Activated naive CD4-positive, alpha-beta T cell treated with anti-CD3 and anti-CD28 coated beads, Interleukin-2, amount 10 ng/mL, durations not matched to agents 7 days and 5 days (primary cell): Measurements from ENCODE around the gene WNT7A.

Experiments used
- CTCF ChIA-PET: fragments of 350-600 bp; sonication (Branson Sonifier 250); formaldehyde crosslinking; loops from one replicate; lab custom pipeline; 2021; ENCODE audit warnings: antibody characterized with exemption; lab: Charles Lee
- DNase-seq: peaks from one replicate; pipeline ENCODE4 v3.0.0-alpha.2; 2020
- H3K27ac Mint-ChIP-seq: one replicate; pipeline ENCODE4 v1.8.0; 2021; ENCODE audit warnings: mild to moderate bottlenecking, moderate library complexity, mixed read lengths
- H3K27me3 Mint-ChIP-seq: one replicate; pipeline ENCODE4 v1.8.0; 2021; ENCODE audit warnings: mild to moderate bottlenecking, mixed read lengths
- H3K36me3 Mint-ChIP-seq: one replicate; pipeline ENCODE4 v1.8.0; 2021; ENCODE audit warnings: mixed read lengths
- H3K4me1 Mint-ChIP-seq: one replicate; pipeline ENCODE4 v1.8.0; 2021; ENCODE audit warnings: mixed read lengths
- H3K4me3 Mint-ChIP-seq: one replicate; pipeline ENCODE4 v1.8.0; 2021; ENCODE audit warnings: mild to moderate bottlenecking, moderate library complexity, mixed read lengths
- H3K9me3 Mint-ChIP-seq: one replicate; pipeline ENCODE4 v1.8.0; 2021; ENCODE audit warnings: mixed read lengths

The WNT7A gene

GRCh38 chr3:13831386-13831996 is 48.4 kb downstream of the WNT7A start:
- Mint-ChIP-seq H3K4me1 (no peaks in the 10 kb centered on the region), H3K27me3 (peaks cover 8% of the 10 kb centered on the region), H3K27ac (no peak overlapping the region), H3K9me3 (no peaks in the 10 kb centered on the region), H3K36me3 (no peaks in the 10 kb centered on the region), H3K4me3 (no peak overlapping the region)
- no peak for DNase-seq
- CTCF ChIA-PET: no interaction called here

GRCh38 chr3:13829311-13829710 is 50.6 kb downstream of the WNT7A start:
- CTCF ChIA-PET: no interaction called here
- DNase-seq: no peak
- Mint-ChIP-seq H3K4me3 (no peak overlapping the region), H3K27ac (no peak overlapping the region), H3K36me3 (no peaks in the 10 kb centered on the region), H3K9me3 (no peaks in the 10 kb centered on the region), H3K27me3 (peaks cover 6% of the 10 kb centered on the region), H3K4me1 (no peaks in the 10 kb centered on the region)

DNA sequence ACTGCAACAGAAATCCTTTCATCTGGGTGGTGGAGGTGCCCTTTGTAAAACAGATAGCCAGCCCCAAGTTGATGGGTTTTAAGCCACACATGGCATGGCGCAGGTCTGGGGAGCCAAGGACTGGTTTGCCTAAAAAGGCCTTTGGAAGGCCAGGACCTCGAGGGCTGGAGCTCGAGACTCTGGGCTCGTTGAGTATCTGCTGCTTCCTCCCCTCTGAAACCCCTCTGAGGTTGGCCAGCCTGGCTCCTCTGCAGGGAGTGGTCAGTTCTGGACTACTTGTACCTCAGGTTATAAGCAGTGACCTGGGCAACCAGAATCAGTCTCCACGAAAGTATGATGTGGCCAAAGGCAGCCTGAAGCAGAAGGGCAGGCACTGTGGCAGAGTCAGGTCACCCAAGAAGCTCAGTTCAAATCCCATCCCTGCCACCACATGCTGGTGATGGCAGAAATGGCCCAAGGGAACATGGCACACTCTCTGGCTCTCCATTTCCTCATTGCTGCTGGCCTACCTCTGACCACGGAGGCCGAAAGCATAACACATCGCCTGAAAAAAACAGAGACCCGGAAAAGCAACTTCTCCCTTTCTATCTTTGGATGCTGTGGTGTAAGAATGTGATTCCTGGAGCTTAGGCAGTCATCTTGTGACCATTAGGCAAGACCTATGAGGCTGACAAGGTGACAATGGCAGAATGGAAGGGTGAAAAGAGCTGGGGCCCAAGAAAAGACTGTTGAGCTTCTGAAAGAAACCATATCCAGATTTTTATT is 51.2 kb downstream of the WNT7A start:
- DNase-seq: no peak
- Mint-ChIP-seq H3K27me3 (peaks cover 3% of the 10 kb centered on the region), H3K9me3 (no peaks in the 10 kb centered on the region), H3K36me3 (no peaks in the 10 kb centered on the region), H3K4me3 (no peak overlapping the region), H3K4me1 (no peaks in the 10 kb centered on the region), H3K27ac (no peak overlapping the region)
- CTCF ChIA-PET: no interaction called here

DNA sequence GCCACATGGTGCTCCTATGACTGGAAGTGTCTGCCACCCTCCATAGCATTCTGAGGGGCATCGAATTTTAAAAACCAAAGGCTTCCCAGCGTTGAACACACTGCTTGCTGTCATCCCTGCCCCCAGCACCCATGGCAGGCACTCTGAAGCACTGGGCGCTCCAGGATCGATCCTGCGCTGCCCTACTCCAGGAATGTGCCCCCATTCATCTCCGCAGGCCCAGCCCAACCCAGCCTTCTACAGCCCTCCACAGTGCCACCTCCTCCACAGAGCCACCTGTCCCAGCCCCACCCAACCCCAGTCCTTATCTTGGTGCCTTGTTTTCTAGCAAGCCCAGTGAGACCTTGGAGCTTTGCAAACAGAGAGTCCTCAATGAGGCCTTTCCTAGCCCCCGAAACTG is 52.2 kb downstream of the WNT7A start:
- CTCF ChIA-PET: interaction anchor here (1.0 kb wide), 1 partner anchor 169 kb away, joined by 3 read pairs; no protein-coding TSS in a partner anchor
- Mint-ChIP-seq H3K27ac (no peak overlapping the region), H3K4me1 (no peaks in the 10 kb centered on the region), H3K9me3 (no peaks in the 10 kb centered on the region), H3K27me3 (no peaks in the 10 kb centered on the region), H3K4me3 (no peak overlapping the region), H3K36me3 (no peaks in the 10 kb centered on the region)
- DNase-seq: no peak

DNA sequence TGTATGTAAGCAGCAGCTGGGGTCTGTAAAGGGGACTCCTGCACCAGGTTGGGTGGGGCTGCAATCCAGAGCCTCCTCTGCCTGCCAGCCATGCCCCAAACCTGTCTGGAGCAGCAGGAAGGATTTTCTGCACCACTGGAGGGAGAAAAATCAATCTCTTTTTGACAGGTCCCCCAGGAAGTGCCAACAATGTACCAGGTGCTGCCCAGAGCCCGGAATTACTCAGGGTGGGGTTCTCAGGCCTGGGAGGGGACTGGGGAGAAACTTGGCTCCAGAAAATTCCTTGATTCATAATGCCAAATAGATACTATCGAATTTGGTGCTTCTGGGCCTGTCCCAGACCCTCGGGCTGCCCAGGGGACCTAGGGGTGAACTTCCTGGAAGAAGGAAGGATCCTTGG is 52.6 kb downstream of the WNT7A start:
- CTCF ChIA-PET: interaction anchor here (1.0 kb wide), 1 partner anchor 169 kb away, joined by 3 read pairs; no protein-coding TSS in a partner anchor
- Mint-ChIP-seq H3K4me1 (no peaks in the 10 kb centered on the region), H3K36me3 (no peaks in the 10 kb centered on the region), H3K9me3 (no peaks in the 10 kb centered on the region), H3K27ac (no peak overlapping the region), H3K4me3 (no peak overlapping the region), H3K27me3 (no peaks in the 10 kb centered on the region)
- DNase-seq: no peak

DNA sequence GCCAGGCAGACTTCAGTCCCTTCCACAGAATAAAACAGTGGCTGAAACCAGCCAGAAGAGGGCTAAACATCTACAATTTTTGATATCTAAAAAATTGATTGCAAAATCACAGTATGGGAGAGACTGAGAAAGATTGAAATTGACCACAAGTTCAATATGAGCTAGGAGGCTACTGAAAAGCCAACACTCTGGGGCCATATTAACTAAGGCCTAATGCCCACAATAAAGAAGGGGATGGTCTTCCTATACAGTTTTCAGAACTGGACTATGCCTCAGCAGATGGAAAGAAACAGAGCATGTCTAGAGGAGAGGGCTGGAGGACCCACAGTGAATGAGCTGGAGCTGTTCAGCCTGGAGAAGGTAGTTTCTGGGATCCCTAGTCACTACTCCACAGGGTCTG is 53.2 kb downstream of the WNT7A start:
- no peaks in the 10 kb centered on the region for H3K4me1 Mint-ChIP-seq
- H3K27ac Mint-ChIP-seq: no peak overlapping the region
- CTCF ChIA-PET: interaction anchor here (1.0 kb wide), 1 partner anchor 168 kb away, joined by 3 read pairs; no protein-coding TSS in a partner anchor

DNA sequence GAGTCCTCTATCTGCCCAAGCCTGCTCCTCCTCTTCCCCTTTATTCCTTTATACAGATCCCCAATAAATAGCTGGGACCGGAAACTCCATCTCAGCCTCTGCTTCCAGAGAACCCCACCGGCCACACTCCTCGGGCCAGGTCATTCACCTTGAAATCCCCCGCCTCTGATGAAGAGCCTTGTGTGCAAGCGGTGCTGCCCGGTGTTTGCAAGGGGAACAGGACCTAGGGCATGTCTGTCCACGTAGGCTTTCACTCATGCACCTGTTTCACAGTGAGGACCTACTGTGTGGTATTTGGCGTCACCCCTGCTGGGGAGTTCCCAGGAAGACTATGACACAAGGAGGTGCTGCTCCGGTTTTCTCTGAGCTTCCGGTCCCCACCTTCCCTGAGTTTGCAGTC is 54.0 kb downstream of the WNT7A start:
- DNase-seq: no peak
- Mint-ChIP-seq H3K36me3 (no peaks in the 10 kb centered on the region), H3K27ac (no peak overlapping the region), H3K4me1 (no peaks in the 10 kb centered on the region), H3K9me3 (no peaks in the 10 kb centered on the region), H3K4me3 (no peak overlapping the region), H3K27me3 (no peaks in the 10 kb centered on the region)
- CTCF ChIA-PET: interaction anchor here (1.3 kb wide), 1 partner anchor 169 kb away, joined by 3 read pairs; no protein-coding TSS in a partner anchor

More for the DNA sequence above, 53.2 kb downstream of the WNT7A start:
- Mint-ChIP-seq H3K4me3 (no peak overlapping the region), H3K27me3 (no peaks in the 10 kb centered on the region), H3K36me3 (no peaks in the 10 kb centered on the region), H3K9me3 (no peaks in the 10 kb centered on the region)
- no peak for DNase-seq

- no peak for DNase-seq
- CTCF ChIA-PET: interaction anchor here (1.3 kb wide), 1 partner anchor 168 kb away, joined by 3 read pairs; no protein-coding TSS in a partner anchor
- Mint-ChIP-seq H3K27ac (no peak overlapping the region), H3K27me3 (no peaks in the 10 kb centered on the region), H3K36me3 (no peaks in the 10 kb centered on the region), H3K4me3 (no peak overlapping the region), H3K4me1 (no peaks in the 10 kb centered on the region), H3K9me3 (no peaks in the 10 kb centered on the region)
Observed at GRCh38 chr3:13825311-13825579, 54.6 kb downstream of the WNT7A start.

DNA sequence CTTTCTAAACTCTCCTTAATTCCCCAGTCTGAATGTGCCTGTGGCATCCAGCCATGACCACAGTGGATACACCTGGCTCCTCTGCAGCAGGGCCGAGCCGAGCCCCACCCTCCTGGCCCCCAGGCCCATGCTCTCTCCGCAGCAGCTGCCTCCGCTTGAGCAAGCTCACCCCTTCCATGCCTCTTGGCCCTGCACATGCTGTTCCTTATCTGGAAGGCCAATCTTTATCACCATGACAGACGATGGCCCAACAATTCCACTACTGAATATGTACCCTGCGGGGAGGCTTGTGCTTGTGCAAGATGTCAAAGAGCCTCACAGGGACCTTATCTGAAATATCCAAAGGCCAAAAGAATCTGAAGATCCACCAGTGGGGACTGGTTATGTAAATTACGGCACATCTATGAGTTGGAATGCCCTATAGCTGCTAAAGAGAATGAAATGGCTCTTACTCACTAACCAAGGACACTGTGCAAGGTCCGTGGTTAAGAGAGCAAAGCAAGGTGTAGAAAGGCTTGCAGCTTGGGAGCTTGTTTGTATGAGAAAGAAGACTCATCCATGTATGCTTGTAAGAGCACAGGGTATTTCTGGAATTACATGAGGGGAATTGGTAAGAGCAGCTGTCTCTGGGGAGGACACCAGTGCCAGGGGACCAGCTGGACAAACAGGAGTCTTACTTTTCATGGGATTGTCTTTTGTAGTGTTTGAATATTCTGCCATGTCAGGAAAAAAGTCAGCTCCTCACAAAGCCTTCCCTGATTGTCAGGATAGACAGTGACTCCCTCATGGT is 55.2 kb downstream of the WNT7A start:
- H3K27me3 Mint-ChIP-seq: no peaks in the 10 kb centered on the region
- no peaks in the 10 kb centered on the region for H3K4me1 Mint-ChIP-seq
- CTCF ChIA-PET: interaction anchor here (1.3 kb wide), 1 partner anchor 167 kb away, joined by 3 read pairs; no protein-coding TSS in a partner anchor
- H3K4me3 Mint-ChIP-seq: no peak overlapping the region
- DNase-seq: no peak
- H3K36me3 Mint-ChIP-seq: no peaks in the 10 kb centered on the region
- H3K9me3 Mint-ChIP-seq: peaks cover 2% of the 10 kb centered on the region
- no peak overlapping the region for H3K27ac Mint-ChIP-seq

GRCh38 chr3:13823692-13824091 is 56.2 kb downstream of the WNT7A start:
- CTCF ChIA-PET: interaction anchor here (1.4 kb wide), 1 partner anchor 166 kb away, joined by 5 read pairs; no protein-coding TSS in a partner anchor
- no peak for DNase-seq
- Mint-ChIP-seq H3K4me3 (no peak overlapping the region), H3K4me1 (no peaks in the 10 kb centered on the region), H3K27me3 (no peaks in the 10 kb centered on the region), H3K27ac (no peak overlapping the region), H3K9me3 (peaks cover 4% of the 10 kb centered on the region), H3K36me3 (no peaks in the 10 kb centered on the region)

DNA sequence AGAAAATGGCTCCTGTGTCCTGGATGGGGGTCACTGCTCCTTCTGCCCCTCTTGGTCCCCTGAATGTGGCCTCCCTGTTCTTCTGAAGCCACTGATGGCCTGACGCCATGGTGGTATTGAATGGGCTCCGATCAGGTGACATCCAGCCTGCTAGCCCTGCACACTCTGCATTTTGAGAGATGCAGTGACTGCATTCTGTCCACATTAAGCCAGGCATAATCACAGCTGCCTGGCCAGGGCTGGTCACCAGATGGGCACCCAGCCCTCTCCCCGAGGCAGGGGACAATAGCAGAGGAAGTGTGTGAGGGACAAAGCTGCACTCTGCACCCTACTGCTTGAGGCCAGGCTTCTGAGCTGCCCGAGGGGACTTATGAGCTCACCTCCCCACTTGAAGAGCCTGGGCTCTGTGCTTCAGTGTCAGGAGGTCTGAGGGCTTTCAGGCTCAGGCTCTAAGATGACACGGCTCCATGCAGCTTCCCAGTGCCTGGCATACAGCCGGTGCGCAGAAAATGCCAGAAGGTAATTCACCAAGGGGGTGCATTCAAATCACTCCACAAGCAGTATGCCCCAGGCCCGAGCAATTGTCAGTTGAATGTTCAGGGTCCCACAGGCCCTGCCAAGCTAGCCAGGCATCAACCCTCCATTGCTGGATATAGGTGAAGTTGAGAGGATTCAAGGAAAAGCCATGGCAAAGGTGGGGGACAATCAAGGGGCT is 56.8 kb downstream of the WNT7A start:
- no peaks in the 10 kb centered on the region for H3K4me1 Mint-ChIP-seq
- no peak overlapping the region for H3K27ac Mint-ChIP-seq
- CTCF ChIA-PET: interaction anchor here (1.4 kb wide), 1 partner anchor 166 kb away, joined by 5 read pairs; no protein-coding TSS in a partner anchor
- DNase-seq: no peak
- H3K27me3 Mint-ChIP-seq: no peaks in the 10 kb centered on the region
- H3K36me3 Mint-ChIP-seq: no peaks in the 10 kb centered on the region
- H3K9me3 Mint-ChIP-seq: peaks cover 7% of the 10 kb centered on the region
- no peak overlapping the region for H3K4me3 Mint-ChIP-seq

- H3K27ac Mint-ChIP-seq: no peak overlapping the region
- H3K4me1 Mint-ChIP-seq: no peaks in the 10 kb centered on the region
- peaks cover 11% of the 10 kb centered on the region for H3K9me3 Mint-ChIP-seq
- DNase-seq: no peak
- CTCF ChIA-PET: no interaction called here
- no peak overlapping the region for H3K4me3 Mint-ChIP-seq
- no peaks in the 10 kb centered on the region for H3K27me3 Mint-ChIP-seq
- no peaks in the 10 kb centered on the region for H3K36me3 Mint-ChIP-seq
Observed at GRCh38 chr3:13822042-13822441, 57.8 kb downstream of the WNT7A start.

DNA sequence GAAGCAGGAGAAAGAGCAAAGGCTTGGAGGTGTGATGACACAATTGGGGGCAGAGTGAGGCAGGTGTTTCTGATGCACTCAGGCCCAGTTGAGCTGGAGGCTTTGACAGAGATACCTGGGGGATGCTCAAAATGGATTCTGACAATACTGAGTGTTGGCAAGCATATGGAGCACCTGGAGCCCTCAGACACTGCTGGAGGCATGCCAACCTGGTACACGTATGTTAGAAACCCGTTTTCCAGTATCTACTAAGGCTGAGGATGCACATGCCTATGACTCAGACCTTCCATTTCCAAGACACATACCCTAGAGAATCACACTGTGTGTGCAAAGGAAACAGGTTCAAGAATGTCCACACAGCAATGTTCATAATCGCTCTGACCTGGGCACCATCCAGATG is 58.7 kb downstream of the WNT7A start:
- CTCF ChIA-PET: no interaction called here
- H3K27ac Mint-ChIP-seq: no peak overlapping the region
- peaks cover 20% of the 10 kb centered on the region for H3K9me3 Mint-ChIP-seq
- H3K4me1 Mint-ChIP-seq: no peaks in the 10 kb centered on the region
- DNase-seq: no peak
- peaks cover 3% of the 10 kb centered on the region for H3K36me3 Mint-ChIP-seq
- H3K4me3 Mint-ChIP-seq: no peak overlapping the region
- H3K27me3 Mint-ChIP-seq: no peaks in the 10 kb centered on the region

DNA sequence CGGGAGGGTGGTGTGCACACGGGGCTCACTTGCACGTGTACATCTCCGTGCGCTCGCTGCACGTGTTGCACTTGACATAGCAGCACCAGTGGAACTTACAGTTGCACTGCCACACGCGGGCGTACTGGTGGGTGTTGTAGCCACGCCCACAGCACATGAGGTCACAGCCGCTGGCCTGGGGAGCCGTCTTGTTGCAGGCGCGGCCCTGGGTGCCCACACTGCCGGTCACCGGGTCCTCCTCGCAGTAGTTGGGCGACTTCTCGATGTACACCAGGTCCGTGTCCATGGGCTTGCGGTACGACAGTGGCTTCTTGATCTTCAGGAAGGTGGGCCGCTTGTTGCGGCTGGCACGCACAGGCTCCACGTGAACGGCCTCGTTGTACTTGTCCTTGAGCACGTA is 61.0 kb downstream of the WNT7A start:
- Mint-ChIP-seq H3K27me3 (no peaks in the 10 kb centered on the region), H3K4me3 (no peak overlapping the region), H3K36me3 (peaks cover 8% of the 10 kb centered on the region), H3K9me3 (peaks cover 41% of the 10 kb centered on the region), H3K27ac (no peak overlapping the region), H3K4me1 (no peaks in the 10 kb centered on the region)
- CTCF ChIA-PET: no interaction called here
- no peak for DNase-seq
